Naive thymus-derived CD4-positive, alpha-beta T cell (primary cell): Measurements from ENCODE around the gene PHF11. TPM values are rescaled to one million over a fixed set of nuclear protein-coding genes. Genes with fewer than 3 reads are reported as not detected.
A peak's percentile ranks its signal among the peaks of the same experiment; 100 is the strongest.
"Not testable (repeated sequence)": the region's sequence is repeated elsewhere in the genome, so short reads cannot be mapped to it uniquely, and the experiment has no call there.

Experiments used
- ATAC-seq: fragments of 150-1000 bp; cut with Tn5 transposase; 2 replicates; pipeline ENCODE4 v1.10.0; 2021; ENCODE audit warnings: mild to moderate bottlenecking, moderate library complexity
- CTCF ChIA-PET: fragments of 350-600 bp; sonication (Branson Sonifier 250); formaldehyde crosslinking; loops from one replicate; lab custom pipeline; 2021; ENCODE audit warnings: antibody characterized with exemption; lab: Charles Lee
- POLR2A ChIA-PET: fragments of 350-600 bp; sonication (Branson Sonifier 250); formaldehyde crosslinking; loops from one replicate; lab custom pipeline; 2021; ENCODE audit warnings: antibody characterized with exemption, inconsistent platforms; lab: Charles Lee
- DNase-seq, 9 donors: peaks; one replicate each; pipeline versions ENCODE4 v3.0.0 to v3.0.0-alpha.2; 2020 to 2022; ENCODE audit warnings: mixed read lengths in 1 of 9
- H3K27ac ChIP-seq: one replicate; pipeline ENCODE4 v1.7.0; 2013; ENCODE audit warnings: mild to moderate bottlenecking, low read depth, low read length, moderate library complexity
- H3K27me3 ChIP-seq, 2 donors: one replicate each; pipeline ENCODE4 v1.7.0; 2013; ENCODE audit warnings: low read length in 2 of 2, mild to moderate bottlenecking in 2 of 2, moderate library complexity in 2 of 2; ENCODE audit not compliant: control insufficient read depth in 2 of 2, insufficient read depth in 2 of 2
- H3K36me3 ChIP-seq, 3 experiments: 1 replicate in 2 of 3; 2 replicates in 1 of 3; pipeline ENCODE4 v1.7.0; 2013; ENCODE audit warnings: low read length in 3 of 3, mild to moderate bottlenecking in 3 of 3, moderate library complexity in 1 of 3; ENCODE audit not compliant: insufficient read depth in 3 of 3, control insufficient read depth in 2 of 3
- H3K4me1 ChIP-seq, 2 donors: one replicate each; pipeline ENCODE4 v1.7.0; 2013; ENCODE audit warnings: low read length in 2 of 2, mild to moderate bottlenecking in 2 of 2, moderate library complexity in 1 of 2; ENCODE audit not compliant: control insufficient read depth in 2 of 2, insufficient read depth in 2 of 2
- H3K4me3 ChIP-seq: 2 replicates; pipeline ENCODE4 v1.7.0; 2013; ENCODE audit warnings: mild to moderate bottlenecking, low read length
- H3K9me3 ChIP-seq, 3 experiments: 1 replicate in 2 of 3; 2 replicates in 1 of 3; pipeline ENCODE4 v1.7.0; 2013; ENCODE audit warnings: low read length in 3 of 3; ENCODE audit not compliant: control insufficient read depth in 2 of 3
- H3K27ac Mint-ChIP-seq, 9 donors: one replicate each; pipeline ENCODE4 v1.8.0; 2020 to 2022; ENCODE audit warnings: mixed read lengths in 9 of 9, mild to moderate bottlenecking in 8 of 9, moderate library complexity in 5 of 9, inconsistent platforms in 2 of 9
- H3K27me3 Mint-ChIP-seq, 5 donors: one replicate each; pipeline ENCODE4 v1.8.0; 2021 to 2022; ENCODE audit warnings: mixed read lengths in 5 of 5, mild to moderate bottlenecking in 1 of 5
- H3K36me3 Mint-ChIP-seq, 5 donors: one replicate each; pipeline ENCODE4 v1.8.0; 2020 to 2022; ENCODE audit warnings: mixed read lengths in 5 of 5, mild to moderate bottlenecking in 3 of 5, inconsistent platforms in 1 of 5
- H3K4me1 Mint-ChIP-seq, 7 donors: one replicate each; pipeline ENCODE4 v1.8.0; 2020 to 2022; ENCODE audit warnings: mixed read lengths in 7 of 7, mild to moderate bottlenecking in 3 of 7, inconsistent platforms in 1 of 7
- H3K4me3 Mint-ChIP-seq, 10 donors: one replicate each; pipeline ENCODE4 v1.8.0; 2020 to 2022; ENCODE audit warnings: mild to moderate bottlenecking in 10 of 10, mixed read lengths in 10 of 10, moderate library complexity in 6 of 10, inconsistent platforms in 2 of 10
- H3K9me3 Mint-ChIP-seq, 11 donors: one replicate each; pipeline ENCODE4 v1.8.0; 2020 to 2022; ENCODE audit warnings: mixed read lengths in 11 of 11, mild to moderate bottlenecking in 4 of 11, inconsistent platforms in 1 of 11, moderate library complexity in 1 of 11
- intact Hi-C, 2 donors: fragments of 100-400 bp; cut with micrococcal nuclease; formaldehyde crosslinking; loops; one replicate each; pipeline ENCODE4 v1.15.1; 2023
- polyA plus RNA-seq, 2 donors: library from polyadenylated mRNA; unstranded; fragments of 300-500 nt; fragmentation: Illumina TruSeq; gene quantifications; one replicate each; pipeline ENCODE4 v1.2.3, GENCODE V29; 2021
- total RNA-seq, 6 experiments: library from RNA in 5 of 6; stranded (reverse) in 5 of 6; gene quantifications; 1 replicate in 5 of 6; 2 replicates in 1 of 6; pipeline ENCODE4 v1.2.3 and lab custom pipeline; 2021 to 2026

Gene PHF11
- total and polyA plus RNA-seq, 7 experiments from 2014 or later, result 80.6 to 132 (median 106) TPM

DNA sequence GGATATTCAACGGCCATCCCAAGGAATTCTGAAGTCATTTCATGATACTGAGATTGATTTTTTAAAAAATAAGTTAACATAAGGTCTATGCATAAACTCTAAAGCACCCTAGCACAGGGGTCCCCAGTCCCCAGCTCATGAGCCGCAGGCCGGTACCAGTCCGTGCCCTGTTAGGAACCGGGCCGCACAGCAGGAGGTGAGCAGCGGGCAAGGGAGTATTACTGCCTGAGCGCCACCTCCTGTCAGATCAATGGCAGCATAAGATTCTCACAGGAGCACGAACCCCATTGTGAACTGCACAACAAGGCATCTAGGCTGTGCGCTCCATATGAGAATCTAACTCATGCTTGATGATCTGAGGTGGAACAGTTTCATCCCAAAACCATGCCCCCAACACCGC lies 58.6 kb downstream of the PHF11 start:
- Mint-ChIP-seq H3K4me3 (no peak overlapping the region), H3K27me3 (no peaks in the 10 kb centered on the region), H3K36me3 (peaks cover 14 to 54% (median 35%) of the 10 kb centered on the region in 5 donors), H3K9me3 (no peaks in the 10 kb centered on the region), H3K4me1 (peaks cover 0 to 4% (median 0%) of the 10 kb centered on the region in 7 donors), H3K27ac (no peak overlapping the region)
- H3K9me3 ChIP-seq, result no peaks in the 10 kb centered on the region
- ATAC-seq (no peak), DNase-seq (no peak)
- H3K4me3 ChIP-seq, result no peak overlapping the region
- H3K27me3 ChIP-seq, result no peaks in the 10 kb centered on the region
- H3K36me3 ChIP-seq, result peaks cover 4 to 52% (median 4%) of the 10 kb centered on the region in 3 experiments
- no peak overlapping the region for H3K27ac ChIP-seq
- ChIA-PET CTCF (no interaction called here), POLR2A (interaction anchor here (0.7 kb wide), 1 partner anchor 111 kb away, joined by 3 read pairs; the partner anchor contains the start of genes CAB39L and SETDB2)
- intact Hi-C loops, result loop anchor here in 1 of 2 donors (1.0 kb wide), 1 partner anchor 253 kb away; no protein-coding TSS in a partner anchor
- H3K4me1 ChIP-seq, result no peaks in the 10 kb centered on the region

- intact Hi-C loops, result no loop called here
- no peak overlapping the region for H3K4me3 ChIP-seq
- Mint-ChIP-seq H3K27ac (no peak overlapping the region), H3K36me3 (peaks cover 8 to 47% (median 39%) of the 10 kb centered on the region in 5 donors), H3K4me3 (no peak overlapping the region), H3K9me3 (no peaks in the 10 kb centered on the region), H3K27me3 (no peaks in the 10 kb centered on the region), H3K4me1 (peaks cover 4 to 15% (median 9%) of the 10 kb centered on the region in 7 donors)
- ChIA-PET POLR2A (no interaction called here), CTCF (no interaction called here)
- no peak overlapping the region for H3K27ac ChIP-seq
- peaks cover 4 to 43% (median 4%) of the 10 kb centered on the region in 3 experiments for H3K36me3 ChIP-seq
- no peaks in the 10 kb centered on the region for H3K4me1 ChIP-seq
- no peaks in the 10 kb centered on the region for H3K27me3 ChIP-seq
- ATAC-seq (no peak), DNase-seq (no peak)
- no peaks in the 10 kb centered on the region for H3K9me3 ChIP-seq
Observed at GRCh38 chr13:49559006-49559405, 63.3 kb downstream of the PHF11 start.

GRCh38 chr13:49560270-49561061 lies 64.7 kb downstream of the PHF11 start:
- intact Hi-C loops, result loop anchor here in 1 of 2 donors (1.0 kb wide), 1 partner anchor 47 kb away; no protein-coding TSS in a partner anchor
- no peak for ATAC-seq
- no peaks in the 10 kb centered on the region for H3K9me3 Mint-ChIP-seq
- H3K27me3 Mint-ChIP-seq, result no peaks in the 10 kb centered on the region
- DNase-seq, result peak in 3 of 9 donors; percentile 4 to 20 (median 13)
- Histone ChIP-seq H3K27ac (no peak overlapping the region), H3K4me3 (no peak overlapping the region), H3K4me1 (no peaks in the 10 kb centered on the region), H3K27me3 (no peaks in the 10 kb centered on the region), H3K36me3 (peaks cover 4 to 35% (median 4%) of the 10 kb centered on the region in 3 experiments), H3K9me3 (no peaks in the 10 kb centered on the region)
- H3K4me3 Mint-ChIP-seq, result no peak overlapping the region
- ChIA-PET CTCF (interaction anchor here (0.6 to 1.1 kb wide), 4 partner anchors 24 to 792 kb away, joined by 3 to 7 read pairs (median 3); no protein-coding TSS in a partner anchor), POLR2A (interaction anchor here (0.7 kb wide), 1 partner anchor 118 kb away, joined by 3 read pairs; no protein-coding TSS in a partner anchor)
- H3K27ac Mint-ChIP-seq, result peak overlapping the region in 4 of 9 donors; percentile 29 to 63 (median 42)
- H3K36me3 Mint-ChIP-seq, result peaks cover 4 to 46% (median 36%) of the 10 kb centered on the region in 5 donors
- peaks cover 4 to 15% (median 9%) of the 10 kb centered on the region in 7 donors for H3K4me1 Mint-ChIP-seq

DNA sequence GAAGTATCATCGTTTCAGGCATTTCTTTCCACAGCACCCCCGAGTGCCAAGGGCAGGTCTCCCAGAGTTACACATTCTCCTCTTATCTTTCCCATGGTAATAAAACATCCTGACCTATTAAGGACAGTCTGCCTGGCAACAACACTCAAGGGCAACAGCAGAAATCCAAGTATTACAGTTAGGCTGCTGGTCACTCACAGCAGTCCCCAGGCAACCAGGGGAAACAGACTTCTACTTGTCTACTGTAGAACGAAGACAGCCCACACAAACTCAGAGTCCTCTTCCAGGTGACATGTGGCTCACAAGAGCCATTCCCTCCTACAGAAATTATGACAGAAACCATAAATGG lies 65.3 kb downstream of the PHF11 start:
- no peaks in the 10 kb centered on the region for H3K9me3 Mint-ChIP-seq
- H3K9me3 ChIP-seq, result no peaks in the 10 kb centered on the region
- DNase-seq, result no peak
- no peaks in the 10 kb centered on the region for H3K27me3 ChIP-seq
- H3K4me3 Mint-ChIP-seq, result no peak overlapping the region
- peaks cover 4 to 35% (median 4%) of the 10 kb centered on the region in 3 experiments for H3K36me3 ChIP-seq
- H3K27me3 Mint-ChIP-seq, result no peaks in the 10 kb centered on the region
- no peak for ATAC-seq
- intact Hi-C loops, result no loop called here
- H3K27ac Mint-ChIP-seq, result peak overlapping the region in 1 of 9 donors; percentile 51
- H3K4me1 Mint-ChIP-seq, result peaks cover 4 to 15% (median 9%) of the 10 kb centered on the region in 7 donors
- no peaks in the 10 kb centered on the region for H3K4me1 ChIP-seq
- no peak overlapping the region for H3K4me3 ChIP-seq
- ChIA-PET CTCF (no interaction called here), POLR2A (interaction anchor here (0.6 to 0.7 kb wide), 2 partner anchors 25 to 55 kb away, joined by 3 to 4 read pairs; no protein-coding TSS in a partner anchor)
- no peak overlapping the region for H3K27ac ChIP-seq
- H3K36me3 Mint-ChIP-seq, result peaks cover 4 to 50% (median 36%) of the 10 kb centered on the region in 5 donors

DNA sequence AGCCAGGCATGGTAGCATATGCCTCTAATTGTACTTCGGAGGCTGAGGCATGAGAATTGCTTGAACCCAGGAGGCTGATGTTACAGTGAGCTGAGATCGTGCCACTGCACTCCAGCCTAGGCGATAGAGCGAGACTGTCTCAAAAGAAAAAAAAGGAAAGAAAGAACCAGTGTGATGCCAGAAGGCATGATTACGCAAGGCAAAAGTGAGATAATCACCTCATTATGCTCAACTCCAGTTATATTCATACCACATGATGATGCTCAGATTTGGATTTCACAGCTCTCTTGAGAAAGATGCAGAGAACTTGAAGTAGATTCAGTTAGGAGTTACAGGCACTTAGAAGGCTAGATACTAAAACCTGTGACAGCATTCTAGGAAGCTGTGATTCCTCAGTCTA lies 67.8 kb downstream of the PHF11 start:
- Mint-ChIP-seq H3K9me3 (no peaks in the 10 kb centered on the region), H3K36me3 (peaks cover 4 to 56% (median 39%) of the 10 kb centered on the region in 5 donors), H3K27ac (peak overlapping the region in 1 of 9 donors; percentile 23), H3K27me3 (no peaks in the 10 kb centered on the region), H3K4me3 (no peak overlapping the region), H3K4me1 (peaks cover 2 to 18% (median 9%) of the 10 kb centered on the region in 7 donors)
- H3K36me3 ChIP-seq, result peaks cover 4 to 36% (median 10%) of the 10 kb centered on the region in 3 experiments
- DNase-seq (no peak), ATAC-seq (no peak)
- no peaks in the 10 kb centered on the region for H3K9me3 ChIP-seq
- no peaks in the 10 kb centered on the region for H3K4me1 ChIP-seq
- H3K27me3 ChIP-seq, result no peaks in the 10 kb centered on the region
- H3K4me3 ChIP-seq, result no peak overlapping the region
- intact Hi-C loops, result no loop called here
- ChIA-PET POLR2A (no interaction called here), CTCF (no interaction called here)
- H3K27ac ChIP-seq, result no peak overlapping the region

- CTCF ChIA-PET, POLR2A ChIA-PET, ATAC-seq, H3K9me3 ChIP-seq, H3K27me3 Mint-ChIP-seq, H3K4me3 Mint-ChIP-seq, H3K27ac ChIP-seq, H3K4me3 ChIP-seq, H3K27ac Mint-ChIP-seq, H3K4me1 ChIP-seq, intact Hi-C loops, H3K27me3 ChIP-seq, DNase-seq, H3K9me3 Mint-ChIP-seq: not testable (repeated sequence)
- peaks cover 4 to 42% (median 28%) of the 10 kb centered on the region in 5 donors for H3K36me3 Mint-ChIP-seq
- H3K4me1 Mint-ChIP-seq, result peaks cover 7 to 24% (median 14%) of the 10 kb centered on the region in 7 donors
- H3K36me3 ChIP-seq, result peaks cover 0 to 20% (median 6%) of the 10 kb centered on the region in 3 experiments
Observed at GRCh38 chr13:49565461-49565860, 69.7 kb downstream of the PHF11 start.
